HG03103 (cell line): ENCODE data around the gene PPP4R3B.

Experiments used
- ATAC-seq: cut with Tn5 transposase; IDR thresholded peaks from one replicate; pipeline ENCODE4 v1.9.1; 2021; ENCODE audit warnings: low read depth; ENCODE audit not compliant: unreplicated experiment

Gene PPP4R3B

DNA sequence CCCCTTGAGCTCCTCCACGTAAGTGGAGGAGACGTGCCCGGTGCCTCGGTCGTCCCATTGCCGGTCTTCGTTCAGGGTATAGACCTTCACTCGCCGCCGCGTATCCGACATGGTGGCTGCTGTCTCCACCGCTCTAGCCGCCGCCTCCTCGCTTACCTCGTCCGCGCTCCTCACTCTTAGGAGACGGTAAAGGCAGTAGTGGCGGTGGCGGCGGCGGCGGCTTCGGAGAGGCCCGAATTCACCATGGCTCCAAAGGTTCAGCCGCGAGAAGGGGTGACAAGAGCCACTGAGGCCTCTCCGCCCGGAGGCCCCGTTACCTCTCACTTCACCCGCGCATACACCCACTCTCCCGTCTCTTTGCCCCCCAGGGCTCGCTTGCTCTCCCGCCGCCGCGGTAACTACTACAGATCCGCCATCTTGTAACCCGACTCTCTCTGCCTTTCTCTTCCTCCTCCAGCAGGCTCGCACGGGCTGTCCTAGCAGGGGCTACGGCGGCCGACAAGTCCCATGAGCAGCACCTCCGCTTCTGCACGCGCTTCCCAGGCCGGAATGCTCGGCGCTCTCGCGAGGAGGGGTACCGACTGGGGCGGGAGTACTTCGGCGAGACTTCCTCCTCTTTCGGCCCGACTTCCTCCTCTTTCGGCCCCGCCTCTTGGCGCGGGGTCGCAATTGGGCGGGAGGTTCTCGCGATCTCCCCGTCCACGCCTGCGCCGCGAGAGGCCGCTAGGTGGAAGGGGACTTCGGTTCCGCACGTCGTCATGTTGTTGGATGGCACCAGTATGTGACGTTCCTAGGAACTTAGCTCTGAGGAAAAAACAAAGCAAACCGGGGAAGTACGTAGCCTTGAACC, at the start of gene PPP4R3B:
Gene PPP4R3B, minus strand, starts transcription at position 448 of the 850 bp plus-strand sequence. Its CDS starts 337 bp downstream, at position 111.
- peak; percentile 78 for ATAC-seq

DNA sequence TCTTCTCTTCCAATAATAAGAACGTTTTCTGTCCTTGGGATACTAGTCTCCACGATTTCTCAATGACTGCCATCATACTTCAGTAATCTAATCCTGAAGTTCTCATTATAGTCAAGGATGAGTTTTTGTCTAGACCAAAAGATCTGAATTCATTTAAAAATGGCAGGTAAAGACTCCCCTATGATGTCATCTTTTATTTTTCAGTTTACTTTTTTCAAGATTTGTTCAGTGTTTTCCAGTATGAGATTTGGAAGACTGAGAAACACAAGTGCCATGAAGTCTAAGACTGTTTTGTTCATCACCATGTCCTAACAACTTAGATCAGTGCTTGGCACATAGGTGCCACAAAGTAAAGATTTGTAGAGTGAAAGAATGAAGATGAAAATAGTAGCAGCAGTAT, 35.8 kb upstream of the PPP4R3B start:
- ATAC-seq: no peak

DNA sequence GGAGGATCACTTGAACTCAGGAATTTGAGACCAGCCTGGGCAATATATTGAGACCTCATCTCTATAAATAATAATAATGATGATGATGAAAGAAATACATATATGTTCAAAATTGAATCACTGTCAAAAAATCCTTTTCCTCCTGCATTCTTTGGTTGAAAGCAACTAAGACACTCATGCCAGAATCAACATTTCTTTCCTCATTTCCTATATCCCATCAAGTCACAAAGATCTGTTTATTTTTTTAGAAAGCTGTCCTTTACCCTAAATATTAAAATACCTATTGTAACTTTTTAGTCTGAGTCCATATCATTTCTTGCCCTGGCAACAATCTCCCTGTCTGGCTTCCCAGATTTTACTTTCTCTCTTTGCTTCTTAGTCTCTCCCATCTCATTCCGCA, 31.8 kb upstream of the PPP4R3B start:
- ATAC-seq: no peak

DNA sequence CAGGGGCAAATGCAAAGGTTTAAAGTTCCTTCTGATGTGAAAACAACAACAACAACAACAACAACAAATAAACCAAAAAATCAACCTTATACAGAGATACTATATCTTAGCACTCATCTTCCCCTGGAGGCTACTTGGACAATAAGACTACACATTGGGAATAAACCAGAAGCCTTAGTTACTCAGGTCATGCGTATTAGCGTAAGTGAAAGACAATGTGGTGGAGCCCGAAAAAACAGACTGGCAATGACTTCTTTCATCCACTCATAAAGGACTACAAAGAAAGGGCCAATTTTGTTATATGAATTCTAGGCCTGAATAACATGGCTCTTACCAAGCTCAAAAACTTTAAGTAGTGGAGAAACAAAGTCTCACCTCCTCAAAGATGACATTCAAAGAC, 19.4 kb upstream of the PPP4R3B start:
- no peak for ATAC-seq

DNA sequence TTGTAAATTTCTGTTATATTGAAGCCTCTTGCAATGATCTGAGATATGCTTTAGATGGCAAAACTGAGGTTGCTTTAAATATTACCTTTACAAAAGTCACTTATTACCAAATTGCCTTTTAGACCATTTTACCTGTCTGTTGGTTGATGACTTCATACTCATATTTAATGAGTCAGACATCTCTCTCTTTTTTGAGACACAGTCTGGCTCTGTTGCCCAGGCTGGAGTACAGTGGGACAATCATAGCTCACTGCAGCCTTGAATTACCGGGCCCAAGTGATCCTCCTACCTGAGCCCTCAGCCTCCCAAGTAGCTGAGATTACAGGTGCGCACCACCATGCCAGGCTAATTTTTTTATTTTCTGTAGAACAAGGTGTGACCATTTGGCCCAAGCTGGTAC, 11.5 kb upstream of the PPP4R3B start:
- ATAC-seq: no peak

DNA sequence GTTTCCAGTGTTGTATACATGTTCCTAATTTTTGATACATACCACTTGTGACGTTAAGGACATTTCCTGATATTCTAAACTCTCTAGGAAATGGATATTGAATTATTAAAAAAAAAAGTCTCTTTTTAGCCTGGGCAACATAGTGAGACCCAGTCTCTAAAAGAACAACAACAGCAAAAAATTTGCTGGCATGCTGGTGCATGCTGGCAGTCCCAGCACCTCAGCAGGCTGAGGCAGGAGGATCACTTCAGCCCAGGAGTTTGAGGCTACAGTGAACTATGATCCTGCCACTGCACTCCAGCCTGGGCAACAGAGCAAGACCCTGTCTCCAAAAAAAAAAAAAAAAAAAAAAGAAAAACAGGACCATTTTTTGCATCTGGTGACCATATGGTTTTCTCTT, 10.5 kb upstream of the PPP4R3B start:
- no peak for ATAC-seq

DNA sequence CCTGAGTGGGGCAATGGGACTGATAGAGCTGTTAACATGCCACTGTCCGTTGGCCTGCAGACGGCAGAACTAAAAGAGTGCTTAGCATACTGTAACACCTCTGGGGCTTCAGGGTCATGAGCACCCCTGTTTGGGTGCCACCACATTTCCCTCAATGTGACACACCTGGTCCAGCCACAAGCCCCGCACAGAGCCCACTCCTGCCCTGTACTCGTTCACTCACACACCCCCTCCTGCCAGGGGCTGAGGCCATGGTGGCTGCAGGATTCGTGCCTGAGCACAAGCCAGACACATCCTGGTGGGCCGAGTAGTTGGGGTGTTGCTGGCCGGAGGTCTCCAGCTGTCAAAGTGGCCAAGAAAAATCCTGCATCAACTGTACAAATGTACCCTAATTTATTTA, 4.4 kb upstream of the PPP4R3B start:
- no peak for ATAC-seq

DNA sequence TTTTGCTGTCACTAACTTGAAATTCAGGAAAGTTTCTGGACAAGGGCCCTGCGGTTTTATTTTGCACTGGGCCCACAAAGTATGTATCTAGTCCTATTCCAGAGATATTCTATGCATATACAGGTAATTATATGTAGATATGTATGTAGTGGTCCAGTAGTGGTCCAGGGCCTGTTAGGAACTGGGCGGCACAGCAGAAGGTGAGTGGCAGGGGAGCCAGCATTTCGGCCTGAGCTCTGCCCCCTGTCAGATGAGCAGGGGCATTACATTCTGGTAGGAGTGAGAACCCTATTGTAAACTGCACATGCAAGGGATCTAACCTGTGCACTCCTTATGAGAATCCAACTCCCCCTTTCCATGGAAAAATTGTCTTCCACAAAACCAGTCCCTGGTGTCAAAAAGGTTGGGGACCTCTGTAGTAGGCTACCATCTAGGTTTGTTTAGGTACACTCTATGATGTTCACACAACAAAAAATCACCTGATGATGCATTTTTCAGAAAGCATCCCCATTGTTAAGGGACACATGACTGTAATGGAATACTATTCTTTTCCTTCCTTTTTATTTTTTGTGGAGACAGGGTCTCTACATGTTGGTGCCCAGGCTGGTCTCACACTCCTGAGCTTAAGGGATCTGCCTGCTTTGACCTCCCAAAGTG, 2.8 kb upstream of the PPP4R3B start:
- no peak for ATAC-seq

DNA sequence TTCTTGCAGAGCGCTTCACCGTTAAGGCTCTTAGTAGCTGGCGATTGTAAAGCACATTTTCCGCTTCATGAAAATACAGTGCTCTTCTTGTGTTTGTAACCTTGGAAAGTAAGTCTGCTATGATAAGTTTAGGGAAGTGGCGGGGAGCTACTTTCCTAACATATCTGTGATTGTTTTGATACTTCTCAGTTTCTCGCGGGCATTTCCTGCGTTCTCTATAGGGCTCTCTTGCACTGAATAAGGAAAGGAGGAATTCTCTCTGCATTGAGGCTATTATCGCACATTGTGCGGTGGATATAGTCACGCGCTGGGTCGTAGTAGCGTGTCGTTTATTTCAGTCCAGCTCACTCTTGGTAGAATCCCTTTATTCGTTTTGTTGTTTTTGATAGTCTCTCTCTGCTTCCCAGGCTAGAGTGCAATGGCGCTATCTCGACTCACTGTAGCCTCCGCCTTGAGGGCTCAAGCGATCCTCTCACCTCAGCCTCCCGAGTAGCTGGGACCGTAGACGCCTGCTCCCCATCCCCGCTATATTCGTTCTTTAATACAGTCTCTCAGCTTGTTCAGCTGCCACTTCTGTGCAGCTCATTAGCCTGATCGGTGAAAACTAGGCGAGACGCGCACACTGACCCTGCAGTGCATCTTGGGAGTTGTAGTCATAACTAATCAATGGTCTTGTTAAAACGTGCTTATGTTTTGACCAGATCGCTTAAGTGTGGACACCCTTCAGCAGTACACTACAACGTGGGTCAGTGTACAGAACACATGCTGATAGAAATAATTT, 1.0 kb upstream of the PPP4R3B start:
- peak; percentile 28 for ATAC-seq

DNA sequence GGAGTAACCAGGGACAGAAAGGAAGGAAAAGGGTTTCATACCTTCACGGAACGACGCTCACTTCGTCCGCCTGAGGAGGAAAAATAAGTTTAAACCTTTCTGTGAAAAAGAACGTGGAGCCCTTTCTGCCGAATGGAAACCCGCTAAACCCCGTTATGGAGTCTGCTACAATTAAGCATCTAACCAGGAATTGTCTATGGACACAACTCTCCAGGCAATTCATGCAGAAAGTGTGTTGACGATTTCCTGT, 528 bp upstream of the PPP4R3B start:
- no peak for ATAC-seq

DNA sequence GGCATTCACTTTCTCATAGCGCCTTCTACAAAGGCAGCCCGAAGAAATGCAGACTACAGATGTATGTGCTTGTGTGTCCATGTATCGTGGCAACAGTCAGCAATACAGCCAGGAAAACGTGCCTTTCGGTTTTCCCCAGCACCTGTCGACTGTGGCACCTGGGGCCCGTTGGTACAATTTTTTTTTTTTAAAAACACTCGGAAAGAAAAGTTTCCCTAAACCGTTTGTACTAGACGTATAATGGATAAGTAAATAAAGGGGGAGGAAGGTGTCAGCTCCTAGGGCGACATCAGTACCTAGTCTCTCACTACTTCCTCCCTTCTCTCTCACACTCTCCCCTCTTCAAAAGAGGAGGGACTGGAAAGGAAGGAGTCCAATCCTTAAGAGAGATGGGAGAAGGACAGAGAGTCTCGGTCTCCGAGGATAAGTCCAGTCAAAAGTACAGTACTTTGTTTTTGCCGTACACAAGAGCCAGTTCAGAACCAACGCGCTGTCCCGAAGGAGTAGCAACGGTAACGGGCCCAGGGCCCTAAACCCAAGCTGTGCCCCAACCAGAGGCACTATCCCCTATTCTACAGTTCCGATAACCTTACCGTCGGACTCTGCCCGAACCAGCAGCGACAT, 759 bp downstream of the PPP4R3B start:
- ATAC-seq: peak; percentile 6

DNA sequence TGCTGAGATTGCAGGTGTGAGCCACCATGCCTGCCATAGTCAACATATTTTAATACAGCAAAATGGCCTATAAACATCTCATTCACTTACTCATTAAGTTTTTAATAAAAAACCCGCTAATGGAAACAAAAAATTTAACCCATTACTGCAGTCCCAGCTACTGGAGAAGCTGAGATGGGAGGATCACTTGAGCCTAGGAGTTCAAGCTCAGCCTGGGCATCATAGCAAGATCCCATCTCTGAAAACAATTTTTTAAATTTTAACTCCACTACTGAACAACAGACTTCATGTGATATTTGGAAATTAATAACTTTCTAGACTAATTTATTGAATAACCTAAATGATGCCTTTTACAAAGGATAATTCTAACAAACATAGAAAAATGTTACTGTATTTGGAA, 5.4 kb downstream of the PPP4R3B start:
- no peak for ATAC-seq

DNA sequence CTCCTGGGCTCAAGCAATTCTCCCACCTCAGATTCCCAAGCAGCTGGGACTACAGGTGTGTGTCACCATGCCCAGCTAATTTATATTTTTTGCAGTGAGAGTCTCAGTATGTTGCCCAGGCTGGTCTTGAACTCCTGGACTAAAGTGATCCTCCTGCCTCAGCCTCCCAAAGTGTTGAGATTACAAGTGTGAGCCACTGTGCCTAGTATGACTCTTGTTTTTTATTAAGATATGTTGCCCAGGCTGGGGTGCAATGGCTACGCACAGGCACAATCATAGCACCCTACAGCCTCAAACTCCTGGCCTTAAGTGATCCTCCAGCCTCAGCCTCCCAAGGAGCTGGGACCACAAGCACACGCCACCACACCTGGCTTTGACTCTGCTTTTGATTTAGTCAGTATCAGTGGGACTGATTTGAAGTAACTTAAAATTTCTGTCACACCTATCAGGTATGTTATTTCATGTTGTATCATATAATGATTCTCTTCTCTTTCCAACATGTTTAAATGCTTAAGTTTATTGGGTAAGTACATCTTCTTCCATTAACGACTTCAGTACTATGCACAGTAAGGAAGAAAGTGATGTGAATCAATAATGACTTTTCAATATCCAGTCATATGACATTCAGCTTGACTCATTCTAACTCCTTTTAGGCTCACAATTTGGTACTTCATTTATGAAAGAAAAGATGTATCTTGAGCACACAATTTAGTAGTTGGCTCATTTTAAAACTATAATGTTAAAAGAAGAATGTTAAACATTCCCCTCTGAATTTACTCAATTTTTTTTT, 6.3 kb downstream of the PPP4R3B start:
- ATAC-seq: no peak

DNA sequence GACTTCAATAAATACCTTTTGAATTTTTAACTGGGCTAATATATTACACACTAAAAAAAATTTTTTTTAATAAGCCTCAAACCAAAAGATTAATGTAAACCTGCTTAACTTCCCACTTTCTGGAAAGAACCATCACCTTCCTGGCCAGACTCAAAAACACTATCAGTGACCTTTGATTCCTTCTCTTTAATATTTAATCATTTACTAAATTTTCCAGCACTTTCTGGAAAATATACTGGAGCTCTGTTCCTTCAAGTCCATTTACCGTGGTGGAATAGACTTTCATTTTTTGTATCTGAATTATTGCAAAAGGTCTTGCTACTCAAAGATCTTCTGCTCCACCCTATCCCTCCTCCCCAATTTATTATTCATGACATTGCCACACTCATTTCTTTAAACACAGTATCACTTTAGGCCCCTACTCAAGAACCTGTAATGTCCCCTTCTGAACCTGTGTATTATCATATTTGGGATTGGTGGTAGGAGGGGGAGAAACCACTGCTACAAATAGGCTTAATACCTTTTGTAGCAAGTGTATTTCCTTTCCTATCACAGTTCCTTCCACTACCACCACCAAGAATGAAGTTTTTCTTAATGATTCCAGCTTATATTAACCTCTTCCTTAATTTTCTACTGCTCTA, 7.4 kb downstream of the PPP4R3B start:
- ATAC-seq: no peak

DNA sequence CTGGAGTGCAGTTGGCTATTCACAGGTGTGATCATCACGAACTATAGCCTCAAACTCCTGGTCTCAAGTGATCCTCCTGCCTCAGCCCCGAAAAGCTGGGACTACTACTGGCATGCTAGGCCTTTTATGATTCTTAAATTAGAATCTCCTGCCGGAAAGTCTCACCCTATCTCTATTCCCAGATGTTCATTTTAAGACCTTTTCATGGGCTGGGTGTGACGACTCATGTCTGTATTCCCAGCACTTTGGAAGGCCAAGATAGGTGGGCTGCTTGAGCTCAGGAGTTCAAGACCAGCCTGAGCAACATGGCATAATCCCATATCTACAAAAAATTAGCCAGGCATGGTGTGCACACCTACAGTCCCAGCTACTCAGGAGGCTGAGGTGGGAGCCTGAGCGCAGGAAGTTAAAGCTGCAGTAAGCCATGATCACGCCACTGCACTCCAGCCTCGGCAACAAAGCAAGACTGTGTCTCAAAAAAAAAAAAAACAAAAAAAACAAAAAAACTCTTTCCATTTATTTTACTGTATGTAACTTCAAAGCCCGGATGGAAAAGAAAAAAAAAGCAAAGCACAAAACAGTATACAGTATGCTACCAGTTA, 8.1 kb downstream of the PPP4R3B start:
- no peak for ATAC-seq

DNA sequence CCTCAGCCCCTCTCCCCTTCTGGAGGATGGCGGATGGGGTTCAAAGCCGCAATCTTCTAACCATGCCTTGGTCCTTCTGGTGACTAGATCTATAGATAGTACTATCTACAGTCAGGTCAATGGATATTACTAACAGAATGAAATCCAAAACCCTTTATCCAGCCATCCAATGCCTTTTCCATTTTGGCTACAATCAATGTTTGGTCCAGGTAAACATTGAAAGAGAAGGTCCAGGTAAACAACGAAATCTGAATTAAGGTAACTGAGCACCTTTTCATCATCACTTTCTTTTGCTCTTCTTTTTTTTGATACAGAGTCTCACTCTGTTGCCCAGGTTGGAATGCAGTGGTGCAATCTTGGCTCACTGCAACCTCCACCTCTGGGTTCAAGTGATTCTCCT, 9.7 kb downstream of the PPP4R3B start:
- ATAC-seq: no peak

DNA sequence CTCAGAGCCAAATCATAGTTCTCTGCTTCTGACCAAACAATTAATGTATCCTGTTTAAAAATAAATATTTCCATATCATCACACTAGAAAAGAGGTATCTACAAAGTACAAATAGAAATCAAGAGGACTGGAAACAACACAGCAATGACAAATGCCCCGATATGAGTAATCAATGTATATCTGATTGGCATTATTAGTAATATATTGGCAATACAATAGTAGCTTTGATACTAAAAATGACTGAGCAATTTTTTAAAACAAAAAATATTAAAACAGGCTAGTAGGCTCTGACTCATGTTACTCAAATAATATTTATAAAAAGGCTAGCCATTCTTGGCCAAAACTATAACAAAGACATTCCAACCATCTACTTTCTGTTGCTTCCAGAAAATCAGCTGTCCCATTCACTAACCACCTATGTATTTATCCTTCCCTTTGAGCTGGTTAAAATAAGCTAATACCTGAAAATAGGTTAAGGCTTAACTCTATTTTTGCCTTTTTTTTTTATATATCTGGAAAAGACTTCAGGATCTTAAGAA, 13.3 kb downstream of the PPP4R3B start:
- ATAC-seq: no peak

DNA sequence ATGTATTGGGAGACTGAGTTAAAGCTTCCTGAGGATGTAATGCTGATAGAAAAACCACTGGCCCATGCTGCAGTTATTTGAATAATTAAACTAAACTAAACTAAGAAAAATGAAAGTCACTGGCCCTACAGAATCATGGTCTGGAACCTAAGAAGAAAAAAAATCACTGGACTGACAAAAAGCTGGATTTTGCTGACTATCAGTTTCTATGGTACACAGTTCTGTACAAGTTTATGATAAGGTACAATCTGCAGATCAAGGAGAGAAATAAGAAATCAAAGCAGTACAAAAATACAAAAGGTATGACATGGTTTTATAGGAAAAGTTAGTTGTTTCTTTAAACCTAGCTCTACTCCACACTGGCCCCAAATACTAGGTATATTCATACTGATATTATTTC, 15.6 kb downstream of the PPP4R3B start:
- ATAC-seq: no peak

DNA sequence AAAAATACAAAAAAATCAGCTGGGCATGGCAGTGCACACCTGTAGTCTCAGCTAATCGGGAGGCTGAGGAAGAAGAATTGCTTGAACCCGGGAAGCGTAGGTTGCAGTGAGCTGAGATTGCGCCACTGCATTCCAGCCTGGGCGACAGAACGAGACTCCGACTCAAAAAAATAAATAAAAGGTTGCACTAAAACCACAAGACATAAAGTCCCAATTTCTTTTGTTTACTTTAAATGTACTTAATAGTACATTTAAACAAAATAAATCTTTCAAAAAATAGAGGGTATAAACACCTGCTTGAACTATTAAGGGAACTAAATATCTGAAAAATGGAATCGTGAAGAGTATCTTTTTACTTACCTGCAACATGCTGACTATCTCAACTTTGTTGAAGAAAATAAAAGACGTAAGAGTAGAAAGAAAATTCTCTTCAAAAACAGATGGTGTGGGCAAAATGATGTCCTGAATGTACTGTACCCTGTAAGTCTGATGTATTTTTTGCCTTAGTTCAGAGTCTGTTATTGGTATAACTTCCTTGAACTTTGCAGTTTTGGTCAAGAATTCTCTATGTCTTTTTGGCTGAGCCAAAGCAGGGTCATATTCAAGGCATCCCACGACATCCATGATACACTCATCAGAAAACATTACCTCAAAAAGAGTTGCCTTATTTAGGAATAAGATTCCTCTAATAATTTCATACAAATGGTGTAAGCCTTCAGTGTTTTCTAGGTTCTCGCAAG, 19.2 kb downstream of the PPP4R3B start:
- ATAC-seq: no peak
